Renal cortical epithelial cell (primary cell): ENCODE data around the gene SYNDIG1L. TPM values are rescaled to one million over a fixed set of nuclear protein-coding genes. Genes with fewer than 3 reads are reported as not detected.
"Not testable (repeated sequence)": the region's sequence is repeated elsewhere in the genome, so short reads cannot be mapped to it uniquely, and the experiment has no call there.

ENCODE experiments used
- DNase-seq: peaks from one replicate; pipeline ENCODE4 v3.0.0-alpha.2; 2011; ENCODE audit warnings: low read depth
- total RNA-seq: library from RNA; depleted of rRNA; stranded (reverse); fragments of >200 nt; gene quantifications from 2 replicates; pipeline ENCODE4 v1.2.3, GENCODE V29; 2014

SYNDIG1L gene
- total RNA-seq, 1 donor from 2014 or later = not detected

DNA sequence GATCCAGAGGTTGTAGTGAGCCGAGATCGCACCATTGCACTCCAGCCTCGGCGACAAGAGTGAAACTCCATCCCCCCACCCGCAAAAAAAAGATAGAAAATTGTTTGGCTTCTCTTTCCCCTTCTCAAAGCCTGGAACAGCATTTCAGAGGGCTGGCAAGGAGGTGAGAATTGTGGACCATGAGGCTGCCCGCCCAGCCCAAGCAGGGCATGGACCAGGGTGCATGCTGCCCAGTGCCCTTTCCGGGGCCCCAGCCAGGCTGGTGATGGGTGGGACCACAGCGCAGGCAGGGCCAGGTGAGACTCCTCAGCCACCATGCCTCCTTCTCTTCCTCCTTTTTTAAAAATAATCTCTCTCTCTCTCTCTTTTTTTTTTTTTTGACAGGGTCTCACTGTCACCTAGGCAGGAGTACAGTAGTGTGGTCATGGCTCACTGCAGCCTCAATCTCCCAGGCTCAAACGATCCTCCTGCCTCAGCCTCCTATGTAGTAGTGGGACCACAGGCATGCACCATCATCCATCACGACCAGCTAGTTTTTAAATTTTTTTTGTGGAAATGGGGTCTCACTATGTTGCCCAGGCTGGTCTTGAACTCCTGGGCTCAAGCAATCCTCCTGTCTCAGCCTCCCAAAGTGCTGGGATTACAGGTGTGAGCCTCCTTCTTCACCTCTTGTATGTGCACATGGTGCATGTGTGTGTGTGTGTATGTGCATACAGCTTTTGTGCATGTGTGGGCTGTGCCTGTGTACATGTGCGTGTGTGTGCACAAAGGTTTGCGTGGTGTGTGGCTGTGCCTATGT lies 22.2 kb downstream of the SYNDIG1L start:
- DNase-seq = no peak

DNA sequence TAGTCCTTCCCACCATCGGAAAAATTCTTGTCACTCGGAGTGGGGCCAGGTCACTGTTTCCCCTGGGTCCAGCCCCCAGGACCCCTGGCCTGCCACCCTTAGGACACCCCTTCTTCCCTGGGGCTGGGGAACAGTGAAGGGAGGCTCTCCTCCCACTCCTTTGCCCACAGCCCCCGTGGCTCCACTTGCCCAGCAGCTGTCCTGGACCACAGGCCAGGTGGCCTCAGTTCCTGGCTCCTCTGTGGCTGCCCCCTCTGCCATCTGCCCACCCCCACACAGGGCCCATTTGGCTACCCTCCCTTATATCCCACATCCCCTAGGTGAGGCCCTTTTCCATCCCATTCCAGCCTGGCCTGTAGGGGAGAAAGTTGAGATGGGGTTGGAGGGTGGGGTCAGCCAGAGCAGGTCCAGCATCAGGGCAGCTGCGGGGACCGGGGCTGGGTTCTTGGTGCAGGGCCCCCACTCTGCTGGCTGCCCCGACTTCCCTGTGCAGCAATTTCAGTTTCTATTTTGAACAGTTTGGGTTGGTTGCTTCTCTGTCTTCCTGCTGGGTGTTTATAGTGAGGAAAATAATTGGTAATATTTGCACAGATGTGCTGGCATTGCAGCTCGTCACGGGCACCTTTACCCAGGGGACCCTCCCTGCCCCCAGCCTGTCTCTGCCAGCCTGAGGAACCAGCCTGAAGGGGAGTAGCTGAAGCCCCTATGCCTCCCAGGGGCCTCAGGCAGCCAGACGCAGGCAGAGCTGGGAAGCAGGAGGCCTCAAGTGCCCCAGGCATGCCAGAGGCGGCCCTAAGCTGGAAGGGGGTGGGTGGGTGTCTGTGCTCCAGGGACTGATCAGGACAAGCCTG lies 23.4 kb downstream of the SYNDIG1L start:
- no peak for DNase-seq

DNA sequence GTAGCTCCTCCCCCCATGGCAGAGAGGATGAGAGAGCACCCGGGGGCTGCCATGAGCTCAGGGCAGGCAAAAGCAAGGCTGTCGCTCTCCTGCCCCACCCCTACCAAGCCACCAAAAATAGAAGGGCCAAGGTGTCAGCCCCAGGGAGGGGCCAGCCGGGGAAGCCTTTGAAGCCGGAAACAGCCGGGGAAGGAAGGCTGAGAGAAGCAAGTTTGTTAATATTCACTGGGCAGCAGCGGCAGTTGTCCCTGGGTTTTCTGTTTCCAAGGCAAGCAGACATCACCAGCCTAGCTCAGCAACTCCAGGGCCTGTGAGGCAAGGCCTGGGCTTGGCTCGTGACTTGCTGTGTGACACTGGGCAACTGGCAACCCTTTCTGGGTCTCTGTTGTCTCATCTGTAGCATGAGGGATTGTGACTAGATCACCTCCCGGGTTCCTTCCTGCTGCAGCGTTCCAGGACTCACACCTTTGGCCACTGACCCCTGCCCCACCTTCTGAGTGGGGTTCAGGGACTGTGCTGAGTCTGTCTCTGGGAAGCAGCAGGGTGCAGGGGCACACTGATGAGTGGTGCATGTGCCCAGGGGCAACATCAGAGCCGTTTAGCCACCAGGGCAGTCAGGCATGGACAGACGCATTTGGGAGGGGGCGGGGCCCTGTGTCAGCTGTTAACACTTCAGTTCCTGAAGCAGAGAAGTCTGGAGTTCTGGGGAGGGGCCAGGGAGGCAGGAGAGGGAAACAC lies 24.3 kb downstream of the SYNDIG1L start:
- peak; percentile 35 for DNase-seq

DNA sequence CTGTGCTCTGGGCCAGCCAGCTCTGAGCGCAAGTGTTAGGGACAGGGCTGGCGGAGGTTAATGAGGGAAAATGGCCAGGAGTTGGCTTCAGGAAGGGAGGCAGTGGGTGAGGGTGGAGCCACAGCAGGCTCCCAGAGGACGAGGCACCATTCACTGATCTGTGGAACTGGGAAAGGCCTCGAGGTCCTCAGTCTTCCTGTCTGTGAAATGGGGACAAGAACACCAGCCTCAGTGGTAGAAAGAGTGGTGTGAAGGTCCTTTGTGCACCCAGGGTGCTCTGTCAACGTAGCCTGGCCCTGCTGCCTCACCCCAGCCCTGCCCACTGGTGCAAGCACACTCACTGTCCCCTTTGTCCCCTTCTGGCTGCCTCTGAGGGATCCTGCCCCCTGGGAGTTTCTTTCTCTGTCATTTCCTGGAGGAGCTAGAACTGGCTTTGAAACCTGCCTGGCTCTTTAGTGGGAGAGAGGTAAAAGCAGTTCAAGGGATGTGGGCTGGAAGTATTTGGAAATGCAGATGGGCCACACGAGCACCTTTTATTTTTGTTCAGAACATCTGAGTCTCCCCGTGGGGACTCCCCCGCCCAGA lies 25.0 kb downstream of the SYNDIG1L start:
- no peak for DNase-seq

DNA sequence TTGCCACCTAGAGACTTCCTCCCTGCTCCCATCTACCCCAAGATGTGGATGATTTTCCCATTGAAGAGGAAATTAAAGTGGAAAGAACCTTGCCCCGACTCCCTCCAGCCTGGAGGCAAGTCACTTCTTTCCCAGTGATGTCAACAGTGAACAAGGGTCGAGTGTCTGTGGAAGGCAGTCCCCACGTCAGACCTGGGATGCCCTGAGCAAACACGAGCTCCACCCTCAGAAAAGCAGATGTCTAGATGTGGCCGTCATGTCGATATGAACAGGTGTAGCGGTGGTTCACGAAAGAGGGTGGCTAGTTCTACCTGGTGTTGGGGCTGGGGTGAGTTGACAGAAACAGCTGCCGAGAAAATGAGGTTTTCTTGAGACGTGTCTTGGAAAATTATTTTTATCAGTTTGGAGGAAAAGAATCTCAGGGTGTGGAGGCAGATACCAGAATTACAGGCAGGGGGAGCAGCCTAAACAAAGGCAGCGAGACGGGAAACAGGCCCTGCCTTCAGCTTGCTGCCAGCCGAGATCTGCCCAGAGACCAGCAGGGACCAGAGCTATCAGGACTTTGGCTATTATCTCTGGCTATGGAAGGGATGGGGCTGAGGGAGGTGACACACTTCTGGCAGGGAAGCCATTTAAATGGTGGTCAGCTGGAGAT lies 25.9 kb downstream of the SYNDIG1L start:
- no peak for DNase-seq

DNA sequence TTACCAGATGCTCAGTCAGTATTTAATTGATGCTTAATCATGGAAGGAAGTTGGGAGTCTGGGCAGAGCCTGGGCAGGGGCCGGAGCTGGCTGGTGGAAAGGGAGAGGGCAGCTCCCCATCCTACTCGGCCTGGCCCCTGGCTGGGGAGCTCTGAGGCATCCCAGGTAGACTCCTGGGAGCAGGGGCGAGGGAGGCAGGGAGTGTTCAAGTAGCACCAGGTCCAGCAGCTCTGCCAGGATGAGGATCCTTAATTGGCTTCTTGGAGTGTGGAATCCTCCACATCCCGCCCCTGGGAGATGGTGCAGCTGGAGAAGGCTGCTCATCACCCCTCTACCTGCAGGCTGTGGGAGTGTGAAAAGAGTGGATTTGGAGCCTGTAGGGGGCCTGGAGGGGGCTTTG lies 30.9 kb downstream of the SYNDIG1L start:
- no peak for DNase-seq

DNA sequence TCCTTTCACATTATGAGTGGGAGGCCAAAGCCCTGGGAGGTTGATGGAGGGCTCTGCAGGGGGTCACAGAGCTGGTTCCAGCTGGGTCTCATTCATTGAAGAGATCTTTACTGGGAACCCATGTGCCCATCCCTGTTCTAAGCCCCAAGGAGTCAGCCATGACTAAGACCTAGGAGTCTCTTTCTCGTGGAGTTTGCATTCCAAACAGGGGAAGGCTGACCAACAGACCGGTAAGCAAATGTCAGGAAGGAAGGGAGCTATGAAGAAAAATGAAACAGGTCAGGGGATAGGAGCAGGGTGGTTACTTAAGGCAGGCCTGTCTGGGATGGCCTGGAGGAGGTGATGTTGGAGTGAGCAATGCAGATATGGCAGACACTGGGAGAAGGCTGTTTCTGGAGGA lies 31.5 kb downstream of the SYNDIG1L start:
- peak; percentile 40 for DNase-seq

DNA sequence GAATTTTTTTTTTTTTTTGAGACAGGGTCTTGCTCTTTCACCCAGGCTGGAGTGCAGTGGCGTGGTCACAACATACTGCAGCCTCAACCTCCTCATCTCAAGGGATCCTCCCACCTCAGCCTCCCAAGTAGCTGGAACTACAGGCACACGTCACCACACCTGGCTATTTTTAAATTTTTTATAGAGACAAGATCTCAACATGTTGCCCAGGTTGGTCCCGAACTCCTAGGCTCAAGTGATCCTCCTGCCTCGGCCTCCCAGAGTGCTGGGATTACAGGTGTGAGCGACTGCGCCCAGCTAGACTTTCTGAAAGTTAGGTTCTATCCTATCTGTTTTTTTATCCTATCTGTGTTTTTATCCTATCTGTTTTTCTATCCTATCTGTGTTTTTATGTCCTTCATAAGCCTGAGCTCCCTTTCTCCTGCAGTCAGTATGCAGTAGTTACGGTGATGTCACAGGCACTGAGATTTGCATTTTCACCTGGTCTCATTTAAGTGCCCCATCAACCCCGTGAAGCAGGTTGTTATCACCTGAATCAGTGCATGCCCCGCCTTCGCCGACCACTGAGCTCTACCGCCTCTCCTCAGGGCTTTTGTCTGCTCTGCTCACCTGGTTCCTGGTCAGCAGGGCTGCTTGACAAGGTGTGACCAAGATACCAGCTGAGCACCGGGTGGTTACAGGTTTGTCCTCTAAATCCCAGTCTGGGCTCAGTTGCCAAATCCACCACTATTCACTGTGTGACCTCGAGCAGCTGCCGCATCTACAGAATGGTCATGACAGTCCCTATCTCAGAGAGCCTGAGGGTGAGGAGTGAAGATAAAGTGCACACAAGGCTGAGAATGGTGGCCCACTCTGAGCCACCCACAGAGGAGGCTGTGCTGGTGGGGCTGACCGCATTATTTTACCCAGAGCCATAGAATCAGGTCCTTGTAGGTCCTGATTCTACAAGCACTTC lies 33.1 kb downstream of the SYNDIG1L start:
- no peak for DNase-seq

DNA sequence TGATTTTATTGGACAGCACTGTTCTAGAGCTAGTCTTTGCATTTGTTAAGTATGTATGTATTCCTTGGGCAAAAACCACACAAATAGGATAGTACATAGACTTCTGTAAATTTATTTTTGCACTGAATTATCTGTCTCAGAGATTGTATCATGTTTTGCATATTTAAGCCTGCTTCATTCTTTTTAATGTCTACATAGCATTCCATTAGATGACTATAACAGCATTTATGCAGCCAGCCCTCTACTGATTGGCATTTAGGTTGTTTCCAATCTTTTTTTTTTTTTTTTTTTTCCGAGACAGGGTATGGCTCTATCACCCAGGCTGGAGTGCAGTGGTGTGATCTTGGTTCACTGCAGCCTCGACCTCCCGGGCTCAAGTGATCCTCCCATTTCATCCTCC lies 34.5 kb downstream of the SYNDIG1L start:
- no peak for DNase-seq

DNA sequence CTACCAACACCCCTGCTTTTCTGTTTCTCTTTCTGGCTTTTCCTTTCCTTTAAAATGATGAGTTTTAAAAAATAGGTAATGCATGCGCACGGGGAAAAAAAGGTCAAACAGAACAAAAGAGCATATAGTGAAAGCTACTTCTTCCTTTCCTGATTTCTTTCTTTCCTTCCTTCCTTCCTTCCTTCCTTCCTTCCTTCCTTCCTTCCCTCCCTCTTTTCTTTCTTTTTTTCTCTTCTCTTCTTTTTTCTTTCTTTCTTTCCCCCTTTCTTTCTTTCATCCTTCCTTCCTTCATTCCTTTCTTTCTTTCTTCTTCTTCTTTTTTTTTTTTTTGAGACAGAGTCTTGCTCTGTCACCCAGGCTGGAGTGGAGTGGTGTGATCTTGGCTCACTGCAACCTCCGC lies 35.5 kb downstream of the SYNDIG1L start:
- DNase-seq = not testable (repeated sequence)

DNA sequence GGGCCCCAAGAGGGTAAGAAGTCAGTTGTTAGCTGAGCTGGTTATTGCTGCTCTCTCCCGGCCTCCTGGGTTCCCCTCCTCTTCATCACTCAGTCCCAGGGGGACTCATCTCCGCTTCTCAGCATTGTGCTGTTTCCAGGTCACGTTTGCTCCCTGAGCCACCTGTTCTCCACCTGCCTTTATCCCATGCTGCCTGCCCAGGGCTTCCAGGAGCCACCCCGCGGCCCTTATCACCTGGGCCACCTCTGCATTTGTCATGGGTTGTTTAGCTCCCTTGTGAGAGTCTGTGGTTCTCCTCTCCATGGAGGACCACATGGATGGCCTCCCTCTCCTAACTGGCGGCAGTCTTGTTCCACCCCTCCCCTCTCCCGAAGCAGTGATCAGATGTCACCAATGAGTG lies 36.0 kb downstream of the SYNDIG1L start:
- DNase-seq = no peak

DNA sequence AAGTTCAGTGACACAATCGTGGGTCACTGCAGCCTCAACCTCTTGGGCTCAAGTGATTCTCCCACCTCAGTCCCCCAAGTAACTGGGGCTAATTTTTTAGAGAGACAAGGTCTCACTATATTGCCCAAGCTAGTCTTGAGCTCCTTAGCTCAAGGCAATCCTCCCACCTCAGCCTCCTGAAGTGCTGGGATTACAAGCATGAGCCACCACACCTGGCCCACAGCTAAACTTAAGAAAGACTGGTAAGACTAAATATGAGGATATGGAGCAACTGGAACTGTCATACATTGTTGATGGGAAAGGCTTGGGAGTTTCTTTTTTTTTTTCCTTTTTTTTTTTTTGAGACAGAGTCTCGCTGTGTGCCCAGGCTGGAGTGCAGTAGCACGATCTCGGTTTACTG lies 43.8 kb downstream of the SYNDIG1L start:
- no peak for DNase-seq

DNA sequence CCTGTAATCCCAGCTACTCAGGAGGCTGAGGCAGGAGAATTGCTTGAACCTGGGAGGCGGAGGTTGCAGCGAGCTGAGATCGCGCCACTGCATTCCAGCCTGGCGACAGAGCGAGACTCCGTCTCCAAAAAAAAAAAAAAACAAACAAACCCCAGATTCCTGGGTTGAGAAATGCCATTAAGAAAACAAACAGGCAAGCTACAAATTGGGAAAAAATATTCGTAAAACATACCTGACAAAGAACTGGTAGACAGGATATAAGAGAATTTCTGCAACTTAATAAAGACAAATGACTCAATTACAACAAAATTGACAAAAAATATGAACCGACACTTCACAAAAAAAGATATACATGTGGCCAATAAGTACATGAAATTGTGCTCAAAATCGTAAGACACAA lies 44.4 kb downstream of the SYNDIG1L start:
- not testable (repeated sequence) for DNase-seq

DNA sequence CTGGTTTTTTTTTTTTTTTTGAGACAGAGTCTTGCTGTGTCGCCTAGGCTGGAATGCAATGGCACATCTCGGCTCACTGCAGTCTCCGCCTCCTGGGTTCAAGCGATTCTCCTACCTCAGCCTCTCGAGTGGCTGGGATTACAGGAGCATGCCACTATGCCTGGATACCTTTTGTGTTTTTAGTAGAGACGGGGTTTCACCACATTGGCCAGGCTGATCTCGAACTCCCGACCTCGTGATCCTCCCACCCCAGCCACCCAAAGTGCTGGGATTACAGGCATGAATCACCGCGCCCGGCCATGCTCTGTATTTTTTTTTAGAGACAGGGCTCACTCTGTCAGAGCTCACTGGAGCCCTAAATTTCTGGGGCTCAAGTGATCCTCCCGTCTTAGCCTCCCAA lies 45.2 kb downstream of the SYNDIG1L start:
- DNase-seq = no peak

DNA sequence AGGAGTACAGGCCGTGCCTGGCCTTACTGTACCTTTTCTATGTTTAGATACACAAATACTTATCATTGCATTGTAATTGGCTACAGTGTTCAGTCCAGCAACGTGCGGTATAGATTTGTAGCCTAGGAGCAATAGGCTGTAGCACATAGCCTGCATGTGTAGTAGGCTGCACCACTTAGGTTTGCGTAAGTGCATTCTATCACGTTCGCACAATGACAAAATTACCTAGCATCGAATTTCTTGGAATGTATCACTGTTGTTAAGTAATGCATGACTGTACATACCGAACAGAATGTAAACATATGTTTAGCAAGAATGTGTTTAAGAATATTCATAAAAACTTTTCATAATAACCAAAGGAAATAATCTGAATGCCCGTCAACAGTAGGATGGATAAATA lies 45.8 kb downstream of the SYNDIG1L start:
- DNase-seq = no peak

DNA sequence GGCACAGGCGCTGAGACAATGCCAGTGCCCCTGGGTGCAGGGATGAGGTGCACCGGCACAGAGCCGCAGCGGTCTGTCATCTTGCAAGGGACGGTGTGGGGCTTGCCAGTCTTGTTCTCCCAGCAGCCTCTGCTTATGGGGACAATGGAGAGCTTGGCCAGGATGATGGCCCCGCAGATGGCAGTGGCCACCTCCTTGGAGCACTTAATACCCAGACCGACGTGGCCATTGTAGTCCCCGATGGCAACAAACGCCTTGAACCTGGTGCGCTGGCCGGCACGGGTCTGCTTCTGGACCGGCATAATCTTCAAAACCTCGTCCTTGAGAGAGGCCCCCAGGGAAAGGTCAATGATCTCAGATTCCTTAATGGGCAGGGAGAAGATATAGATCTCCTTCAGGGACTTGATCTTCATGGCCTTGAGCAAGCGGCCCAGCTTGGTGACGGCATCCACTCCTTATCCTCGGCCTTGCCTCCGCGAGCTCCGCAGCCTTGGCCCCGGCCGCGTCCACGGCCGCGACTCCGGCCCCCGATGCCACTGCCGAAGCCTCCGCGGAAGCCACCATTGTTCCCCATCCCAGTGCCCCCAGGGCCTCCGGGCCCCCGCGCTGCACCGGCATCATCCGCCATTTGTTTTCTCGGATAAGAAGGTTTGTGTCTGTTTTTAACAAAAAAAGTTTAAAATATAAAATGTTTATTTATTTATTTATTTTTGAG lies 47.9 kb downstream of the SYNDIG1L start:
- DNase-seq = no peak

DNA sequence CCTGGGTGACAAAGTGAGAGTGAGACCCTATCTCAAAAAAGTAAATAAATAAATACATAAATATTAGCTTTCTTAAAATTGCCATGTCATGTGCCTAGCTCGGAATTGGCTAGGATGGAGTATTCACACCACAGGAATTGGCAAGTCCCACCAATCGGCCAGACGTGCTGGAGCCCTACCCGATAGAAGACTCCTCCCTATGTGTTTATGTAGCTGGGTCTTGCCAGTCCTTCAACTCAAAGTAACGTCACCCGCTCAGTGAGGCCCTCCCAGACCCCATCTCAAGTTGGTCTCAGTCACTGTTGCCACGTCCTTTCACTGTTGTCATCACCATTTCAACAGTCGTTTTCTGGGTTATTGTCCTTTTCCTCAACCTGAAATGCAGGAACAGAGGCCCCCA lies 57.6 kb downstream of the SYNDIG1L start:
- DNase-seq = no peak

DNA sequence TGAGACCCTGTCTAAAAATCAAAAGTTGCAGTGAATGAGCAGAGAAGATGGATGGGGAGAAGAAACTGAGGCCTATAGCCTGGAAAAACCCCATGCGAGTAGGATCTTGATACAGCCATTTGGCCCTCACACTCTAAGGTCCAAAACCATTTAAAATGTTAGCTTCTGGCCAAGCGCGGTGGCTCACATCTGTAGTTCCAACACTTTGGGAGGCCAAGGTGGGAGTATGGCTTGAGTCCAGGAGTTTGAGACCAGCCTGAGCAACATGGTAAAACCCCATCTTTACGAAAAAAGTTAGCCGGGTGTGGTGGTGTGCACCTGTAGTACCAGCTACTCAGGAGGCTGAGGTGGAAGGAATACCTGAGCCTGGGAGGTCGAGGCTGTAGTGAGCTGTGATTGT lies 58.0 kb downstream of the SYNDIG1L start:
- no peak for DNase-seq

DNA sequence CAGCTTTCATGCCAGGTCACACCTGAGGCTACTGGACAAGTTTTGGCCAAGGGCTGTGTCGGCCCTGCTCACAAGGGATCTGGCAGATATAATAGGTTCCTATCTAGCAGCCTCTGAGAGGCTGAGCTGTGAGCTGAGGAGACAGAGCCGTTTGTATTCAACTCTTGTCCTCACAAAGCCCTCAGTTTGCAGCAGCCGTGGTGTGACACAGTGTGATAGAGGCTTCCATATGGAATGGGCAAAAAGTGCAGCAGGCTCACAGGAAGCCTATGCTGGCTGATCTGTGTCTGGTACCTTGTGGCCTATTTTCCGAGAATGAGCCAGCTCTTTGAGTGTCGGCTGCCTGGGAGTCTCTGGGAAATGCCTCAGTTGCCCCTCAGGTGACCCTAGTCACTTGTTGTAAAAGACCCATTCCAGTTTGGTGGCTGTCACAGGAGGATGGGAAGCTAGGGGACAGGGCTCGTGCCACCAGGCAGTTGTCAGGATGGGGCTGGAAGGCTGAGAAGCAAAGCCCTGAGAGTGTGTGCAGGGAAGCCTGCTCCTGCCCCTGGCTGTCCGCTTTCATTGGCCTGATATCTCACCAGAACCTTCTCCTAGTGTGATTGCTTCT lies 61.6 kb downstream of the SYNDIG1L start:
- DNase-seq = no peak
